Breast epithelium (tissue), 3 donors: ENCODE data around the gene TRERF1.

Source experiments
- CTCF ChIP-seq, 3 donors: fragments of 450-650 bp; IDR thresholded peaks; one replicate each; pipeline ENCODE4 v1.5.1; 2016 to 2017; ENCODE audit warnings: antibody characterized with exemption in 3 of 3, mild to moderate bottlenecking in 3 of 3, moderate library complexity in 3 of 3
- POLR2A ChIP-seq: fragments of 450-650 bp; IDR thresholded peaks from one replicate; pipeline ENCODE4 v1.6.1; 2016; ENCODE audit warnings: antibody characterized with exemption, mild to moderate bottlenecking, moderate library complexity
- POLR2AphosphoS5 ChIP-seq, 3 donors: sonication (generic); formaldehyde crosslinking; IDR thresholded peaks; one replicate each; pipeline ENCODE4 v1.6.1; 2017; ENCODE audit warnings: antibody characterized with exemption in 3 of 3

DNA sequence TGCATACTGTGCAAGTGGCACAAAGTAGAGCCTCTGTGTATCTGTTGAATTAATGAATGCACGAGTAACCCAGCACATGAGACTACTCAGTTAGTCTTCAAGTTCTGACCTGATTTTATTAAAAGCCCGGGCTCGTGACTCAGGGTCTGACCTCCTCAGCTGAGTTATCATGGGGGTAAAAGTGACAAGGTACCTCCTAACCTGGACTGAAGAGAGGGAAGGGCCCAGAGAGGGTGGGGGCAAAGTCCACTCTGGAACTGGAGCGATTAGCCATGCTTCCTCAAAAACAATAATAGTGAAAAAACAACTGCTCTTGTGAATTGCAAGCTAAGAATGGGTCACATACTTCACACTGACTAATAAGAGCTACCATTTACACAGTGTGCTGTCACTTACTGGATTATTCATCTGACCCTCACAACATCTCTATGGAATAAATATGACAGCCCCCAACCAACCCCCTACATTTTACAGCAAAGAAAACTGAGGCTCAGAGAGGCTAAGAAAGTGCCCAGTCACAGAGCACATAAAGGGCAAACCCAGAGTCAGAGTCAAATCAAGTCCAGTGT is 26.7 kb downstream of the TRERF1 start:
- TF ChIP-seq CTCF (IDR thresholded peaks at IDR 0.05) (no peak), POLR2AphosphoS5 (IDR thresholded peaks at IDR 0.05) (no peak), POLR2A (no peak)
